ENCODE measurements around the gene ELMO1.

The ELMO1 gene

DNA sequence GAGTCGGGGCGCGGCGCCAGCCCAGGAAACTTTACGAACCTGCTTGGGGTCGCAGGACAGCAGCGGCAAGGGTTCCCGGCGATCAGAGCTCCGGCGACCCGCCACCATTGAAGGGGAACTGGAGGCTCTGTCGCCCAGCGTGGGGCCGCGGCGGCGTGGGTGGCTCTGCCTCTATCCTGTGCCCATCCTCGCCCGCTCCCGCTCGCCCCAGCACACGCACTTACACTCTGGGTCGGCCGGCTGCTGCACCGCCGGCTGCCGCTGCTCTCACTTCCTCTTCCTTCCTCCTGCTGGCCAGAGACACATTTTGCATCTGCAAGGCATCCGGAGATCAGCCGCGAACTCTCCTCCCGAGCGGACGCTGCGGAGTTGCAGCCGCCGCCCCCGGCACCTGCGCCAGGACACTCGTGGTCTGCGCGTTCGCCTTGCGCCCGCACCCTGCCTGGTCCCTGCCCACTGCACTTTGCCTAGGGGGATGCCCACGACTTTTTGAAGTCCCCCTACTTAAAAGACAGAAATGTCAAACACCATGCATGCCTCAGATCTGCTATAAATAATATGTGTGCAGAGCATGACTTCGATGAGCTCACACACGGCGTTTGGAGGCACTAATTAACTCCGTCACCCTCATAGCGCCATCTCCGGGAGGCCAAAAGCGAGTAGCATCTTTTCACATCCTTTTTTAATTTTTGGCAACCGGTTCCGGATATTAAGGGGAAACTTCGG lies at the start of gene ELMO1:
Gene ELMO1, minus strand, starts transcription at position 229 of the 726 bp plus-strand sequence. CDS start 106,174 bp downstream, outside the sequence.
- peak; percentile 79 for DNase-seq (ENCODE audit: low spot score)

DNA sequence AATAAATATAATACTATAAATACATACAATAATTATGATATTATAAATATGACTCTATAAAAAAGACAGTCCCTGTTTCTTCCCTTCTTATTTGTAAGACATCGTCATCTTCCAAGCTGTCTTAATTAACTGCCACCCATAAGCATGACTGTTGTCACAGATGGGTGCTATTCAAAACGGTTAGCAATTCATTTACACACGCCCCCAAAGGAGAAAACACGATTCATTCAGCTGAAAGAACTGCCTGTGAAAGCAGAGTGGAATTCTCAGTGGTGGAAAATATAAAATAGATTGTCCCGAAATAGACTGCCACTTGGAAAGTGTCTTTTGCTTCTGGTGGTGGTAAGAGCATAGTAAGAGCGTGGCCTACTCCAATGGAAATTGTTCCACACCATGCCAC lies 48.9 kb upstream of the ELMO1 start:
- DNase-seq (ENCODE audit: low spot score): no peak

GRCh38 chr7:37495574-37496184 lies 47.0 kb upstream of the ELMO1 start:
- peak; percentile 30 for DNase-seq (ENCODE audit: low spot score)

GRCh38 chr7:37494926-37495325 lies 46.3 kb upstream of the ELMO1 start:
- DNase-seq (ENCODE audit: low spot score): no peak

- no peak for DNase-seq (ENCODE audit: low spot score)
Observed at GRCh38 chr7:37493810-37494209, 45.1 kb upstream of the ELMO1 start.

DNA sequence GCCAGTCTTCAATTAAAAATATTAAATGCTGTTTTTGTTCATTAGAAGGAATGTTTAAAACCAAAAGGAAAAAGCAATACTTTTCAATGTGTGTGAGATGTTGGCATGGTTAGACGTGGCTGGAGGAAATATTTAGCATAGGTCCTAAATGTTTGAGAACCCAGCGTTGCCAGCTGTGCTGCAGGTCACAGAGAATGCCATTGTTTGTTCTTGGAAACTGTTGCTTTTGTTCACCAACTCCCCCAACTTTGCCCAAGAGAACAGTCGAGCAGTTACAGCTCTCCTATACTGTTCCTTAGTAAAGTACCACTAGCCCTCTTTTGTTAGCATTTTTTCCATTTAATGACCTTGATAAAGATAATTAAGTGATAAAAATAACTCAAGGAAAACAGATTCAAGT lies 44.5 kb upstream of the ELMO1 start:
- DNase-seq (ENCODE audit: low spot score): no peak

DNA sequence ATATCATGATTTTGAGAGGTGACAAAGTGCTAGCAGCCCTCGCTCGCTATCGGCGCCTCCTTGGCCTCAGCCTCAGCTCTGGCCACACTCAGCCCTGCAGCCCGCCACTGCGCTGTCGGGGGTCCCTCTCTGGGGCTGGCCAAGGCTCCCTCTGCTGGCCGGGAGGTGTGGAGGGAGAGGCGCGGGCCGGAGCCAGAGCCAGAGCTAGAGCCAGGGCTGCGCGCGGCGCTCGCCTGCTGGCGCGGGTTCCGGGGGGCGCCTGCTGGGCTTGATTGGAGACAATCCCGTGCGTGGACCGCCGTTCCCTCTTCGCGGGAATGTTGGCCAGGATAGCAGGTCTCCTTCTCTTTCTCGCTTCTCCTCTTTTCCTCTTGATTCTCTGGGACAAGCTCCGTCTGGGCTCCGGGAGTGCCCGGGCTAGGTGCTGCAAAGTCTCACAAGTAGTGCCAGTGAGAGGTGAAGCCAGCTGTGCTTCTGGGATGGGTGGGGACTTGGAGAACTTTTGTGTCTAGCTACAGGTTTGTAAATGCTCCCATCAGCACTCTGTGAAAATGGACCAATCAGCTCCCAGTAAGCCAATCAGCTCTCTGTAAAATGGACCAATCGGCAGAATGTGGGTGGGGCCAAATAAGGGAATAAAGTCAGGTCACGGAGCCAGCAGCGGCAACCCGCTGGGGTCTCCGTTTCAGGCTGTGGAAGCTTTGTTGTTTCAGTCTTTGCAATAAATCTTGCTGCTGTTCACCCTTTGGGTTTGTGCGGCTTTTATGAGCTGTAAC lies 43.4 kb upstream of the ELMO1 start:
- DNase-seq (ENCODE audit: low spot score): no peak

DNA sequence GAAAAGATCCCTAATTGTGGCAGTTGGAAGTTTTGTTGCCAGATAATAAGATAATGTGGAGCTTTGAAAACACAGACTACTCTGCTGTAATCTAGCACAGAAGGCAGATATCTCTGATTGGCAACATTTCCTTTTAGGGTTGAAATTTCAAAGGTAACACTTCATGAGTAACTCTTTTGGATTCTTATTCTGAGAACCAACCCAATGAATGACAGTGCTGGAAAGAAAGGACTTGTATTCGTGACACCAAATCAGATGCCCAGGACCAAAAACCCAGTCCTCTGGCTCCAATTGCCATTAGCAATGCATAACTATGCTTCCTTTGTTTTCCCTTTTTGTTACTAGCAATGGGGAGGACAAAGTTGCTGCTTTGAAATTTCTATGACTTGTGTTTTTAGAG lies 41.0 kb upstream of the ELMO1 start:
- DNase-seq (ENCODE audit: low spot score): no peak

- no peak for DNase-seq (ENCODE audit: low spot score)
Observed at GRCh38 chr7:37488163-37488764, 39.6 kb upstream of the ELMO1 start.

DNA sequence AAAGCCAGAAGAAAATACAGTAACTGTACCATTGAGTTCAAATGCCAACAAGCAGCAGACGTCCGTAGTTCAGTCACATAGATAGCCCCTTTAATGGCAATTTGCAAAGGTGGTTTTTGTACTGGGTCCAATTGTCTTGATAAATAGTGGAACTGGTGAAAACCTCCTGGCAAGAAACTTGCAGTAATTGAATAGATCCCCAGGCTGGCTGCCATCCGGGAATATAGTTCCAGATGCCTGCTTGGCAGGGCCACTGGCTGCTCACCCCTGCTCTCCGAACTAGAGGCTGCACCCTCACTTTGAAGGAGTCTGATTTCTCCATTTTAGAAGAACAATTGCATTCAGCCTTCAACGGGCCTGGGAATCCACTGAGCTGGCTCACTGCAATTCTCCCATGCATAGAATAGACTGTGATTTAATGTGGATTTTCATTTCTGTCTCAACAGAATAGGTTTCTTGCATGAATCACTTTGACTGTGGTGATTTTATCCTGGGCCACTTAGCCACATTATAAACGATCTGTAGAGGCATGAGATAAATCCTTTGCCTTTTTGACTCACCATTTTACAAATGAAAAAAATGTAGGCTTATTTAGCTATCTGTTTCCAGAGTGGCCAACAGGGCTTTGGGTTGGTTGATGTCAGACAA lies 35.9 kb upstream of the ELMO1 start:
- DNase-seq (ENCODE audit: low spot score): no peak

- DNase-seq (ENCODE audit: low spot score): no peak
Observed at GRCh38 chr7:37483627-37484026, 35.0 kb upstream of the ELMO1 start.

GRCh38 chr7:37482953-37483352 lies 34.3 kb upstream of the ELMO1 start:
- DNase-seq (ENCODE audit: low spot score): no peak

- DNase-seq (ENCODE audit: low spot score): no peak
Observed at GRCh38 chr7:37482505-37482904, 33.8 kb upstream of the ELMO1 start.

- DNase-seq (ENCODE audit: low spot score): no peak
Observed at GRCh38 chr7:37481722-37482288, 33.1 kb upstream of the ELMO1 start.

DNA sequence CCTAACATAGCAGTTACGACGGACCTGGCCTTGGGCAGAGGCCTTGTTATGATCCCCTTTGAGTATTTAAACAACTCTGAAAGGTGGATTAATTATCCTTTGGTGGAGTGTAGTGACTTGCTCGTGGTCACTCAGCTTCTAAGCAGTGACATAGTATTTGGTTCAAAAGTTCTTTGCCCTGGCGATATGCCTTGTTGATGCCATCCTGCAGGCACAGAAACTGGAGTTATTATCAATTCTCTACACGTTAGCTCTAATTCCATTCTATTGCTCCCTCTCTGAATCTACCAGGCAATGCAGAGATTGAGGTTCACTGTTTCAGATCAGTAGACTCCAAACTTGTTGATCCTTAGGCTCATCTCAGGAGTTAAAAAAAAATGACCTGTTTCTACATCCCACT lies 32.5 kb upstream of the ELMO1 start:
- no peak for DNase-seq (ENCODE audit: low spot score)

- no peak for DNase-seq (ENCODE audit: low spot score)
Observed at GRCh38 chr7:37480041-37481031, 31.7 kb upstream of the ELMO1 start.

DNA sequence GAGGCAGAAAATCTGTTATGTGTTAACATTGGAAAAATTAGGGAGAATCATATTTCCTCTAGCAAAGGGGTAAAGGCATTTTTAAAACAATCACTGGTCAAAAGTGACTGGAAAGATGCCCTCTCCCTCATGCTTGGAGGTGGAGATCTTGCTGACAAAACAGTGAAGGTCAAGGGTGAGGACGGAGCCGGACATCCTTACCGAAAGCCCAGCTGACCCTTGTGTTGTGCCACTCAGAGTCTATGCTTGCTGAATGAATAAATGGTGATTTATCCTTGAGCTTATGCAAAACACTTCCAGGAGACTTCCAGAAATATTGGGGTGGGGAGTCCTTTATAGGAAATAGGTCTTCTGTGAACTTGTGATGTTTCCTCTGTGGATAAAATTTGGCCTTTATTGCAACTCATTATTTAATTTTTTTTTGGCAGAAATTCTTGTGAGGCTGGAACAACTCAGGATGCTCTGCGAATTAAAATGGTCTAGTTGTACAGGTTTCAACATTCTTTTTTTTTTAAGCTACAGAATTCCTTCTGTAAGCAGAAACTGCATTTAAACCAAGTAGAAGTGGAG lies 28.3 kb upstream of the ELMO1 start:
- no peak for DNase-seq (ENCODE audit: low spot score)

GRCh38 chr7:37476428-37476827 lies 27.8 kb upstream of the ELMO1 start:
- no peak for DNase-seq (ENCODE audit: low spot score)

DNA sequence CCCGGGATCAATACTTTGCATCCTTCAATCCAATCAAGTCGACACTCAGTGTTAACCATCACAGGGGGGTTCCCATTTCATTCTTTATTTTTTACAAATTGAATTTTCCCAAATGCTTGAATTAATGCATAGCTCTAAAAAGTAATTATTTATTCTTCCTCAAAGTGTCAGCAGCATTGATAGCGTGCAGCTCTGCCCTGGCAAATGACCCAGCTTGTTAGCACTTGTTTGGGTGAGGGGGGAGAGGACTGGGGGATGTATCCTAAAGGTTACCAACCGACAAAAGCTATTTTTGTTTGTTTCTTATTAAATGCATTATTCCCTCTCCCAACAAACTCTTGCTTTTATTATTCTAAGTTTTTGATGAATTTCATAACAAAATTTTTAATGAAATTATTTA lies 27.0 kb upstream of the ELMO1 start:
- DNase-seq (ENCODE audit: low spot score): no peak

DNA sequence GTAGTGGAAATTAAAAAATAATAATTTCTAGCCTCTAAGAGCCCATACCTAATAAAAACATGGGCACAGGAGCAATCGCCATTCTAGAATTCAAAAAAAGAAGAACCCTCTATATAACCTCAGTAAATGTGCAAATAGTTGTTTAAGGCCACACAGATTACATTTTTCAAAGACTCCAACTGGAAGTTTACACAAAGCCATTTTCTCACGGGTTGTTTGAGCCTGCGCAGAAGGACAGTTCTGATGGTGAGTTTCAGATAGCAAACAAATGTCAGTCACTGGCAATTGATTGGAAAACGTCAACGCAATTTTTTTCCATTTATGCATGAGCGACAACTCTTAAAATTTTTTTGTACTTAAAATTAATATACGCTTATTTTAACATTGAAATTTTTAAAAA lies 23.0 kb upstream of the ELMO1 start:
- DNase-seq (ENCODE audit: low spot score): no peak

All from AG20443 (cell line).